HEK293 (cell line): ENCODE results near the gene HUS1B.
A peak's percentile ranks its signal among the peaks of the same experiment; 100 is the strongest.
"Not testable (repeated sequence)": the region's sequence is repeated elsewhere in the genome, so short reads cannot be mapped to it uniquely, and the experiment has no call there.

Experiments
- CTCF ChIA-PET: fragments of 350-600 bp; formaldehyde crosslinking; extraction: SDS; loops from one replicate; lab custom pipeline; 2021; ENCODE audit warnings: antibody characterized with exemption; lab: Yijun Ruan, JAX
- POLR2A ChIA-PET: fragments of 300-600 bp; formaldehyde crosslinking; extraction: SDS; loops from one replicate; lab custom pipeline; 2020; ENCODE audit warnings: antibody characterized with exemption, inconsistent platforms; lab: Yijun Ruan, JAX
- H3K27ac ChIP-seq: fragments of 200-500 bp; sonication (Bioruptor generic); 2 replicates; pipeline ENCODE4 v1.5.1; 2014; ENCODE audit warnings: low read depth, low read length, control low read depth, inconsistent platforms; ENCODE audit errors: extremely low read depth
- H3K36me3 ChIP-seq, 2 experiments: fragments of 200-500 bp in 1 of 2; sonication (Bioruptor generic) in 1 of 2; 1 replicate in 1 of 2; 2 replicates in 1 of 2; pipeline ENCODE4 v1.5.1; 2014 to 2017; ENCODE audit warnings: inconsistent platforms in 2 of 2, low read length in 2 of 2; ENCODE audit not compliant: control insufficient read depth in 2 of 2, insufficient read depth in 1 of 2
- H3K4me1 ChIP-seq: fragments of 200-500 bp; sonication (Bioruptor generic); 2 replicates; pipeline ENCODE4 v1.5.1; 2014; ENCODE audit warnings: mild to moderate bottlenecking, low read length, inconsistent platforms; ENCODE audit not compliant: control insufficient read depth, insufficient read depth
- H3K4me3 ChIP-seq: 2 replicates; pipeline ENCODE4 v1.5.1; 2011; ENCODE audit warnings: low read depth, mild to moderate bottlenecking, control low read depth, low read length, moderate library complexity
- H3K9me3 ChIP-seq: fragments of 200-500 bp; sonication (Bioruptor generic); 2 replicates; pipeline ENCODE4 v1.5.1; 2014; ENCODE audit warnings: low read depth, low read length, inconsistent platforms; ENCODE audit not compliant: control insufficient read depth, insufficient read depth
- HOXA7 ChIP-seq: sonication (generic); formaldehyde crosslinking; IDR thresholded peaks from 2 replicates; pipeline ENCODE4 v1.8.1; 2022; ENCODE audit warnings: missing genetic modification reagents, borderline replicate concordance
- RBAK ChIP-seq: fragments of 450-650 bp; formaldehyde crosslinking; IDR thresholded peaks from 2 replicates; pipeline ENCODE4 v1.5.1; 2016; ENCODE audit warnings: missing biosample characterization, missing genetic modification characterization
- REST ChIP-seq: fragments of 450-650 bp; formaldehyde crosslinking; IDR thresholded peaks from 2 replicates; pipeline ENCODE4 v1.5.1; 2016; ENCODE audit warnings: missing biosample characterization, missing genetic modification characterization
- ZBTB1 ChIP-seq: fragments of 450-650 bp; formaldehyde crosslinking; IDR thresholded peaks from 2 replicates; pipeline ENCODE4 v1.5.1; 2016; ENCODE audit warnings: missing biosample characterization, missing genetic modification characterization
- ZEB2 ChIP-seq: fragments of 450-650 bp; formaldehyde crosslinking; IDR thresholded peaks from 2 replicates; pipeline ENCODE4 v1.5.1; 2016; ENCODE audit warnings: missing biosample characterization, missing genetic modification characterization
- ZNF280D ChIP-seq: fragments of 450-650 bp; formaldehyde crosslinking; IDR thresholded peaks from 2 replicates; pipeline ENCODE4 v1.5.1; 2016; ENCODE audit warnings: missing biosample characterization, missing genetic modification characterization
- ZNF488 ChIP-seq: fragments of 450-650 bp; formaldehyde crosslinking; IDR thresholded peaks from 2 replicates; pipeline ENCODE4 v1.5.1; 2016; ENCODE audit warnings: missing biosample characterization, missing genetic modification characterization
- ZNF544 ChIP-seq: fragments of 450-650 bp; formaldehyde crosslinking; IDR thresholded peaks from 2 replicates; pipeline ENCODE4 v1.5.0; 2017; ENCODE audit warnings: missing biosample characterization, missing genetic modification characterization
- ZNF585B ChIP-seq: fragments of 450-650 bp; formaldehyde crosslinking; IDR thresholded peaks from 2 replicates; pipeline ENCODE4 v1.5.1; 2016; ENCODE audit warnings: missing biosample characterization, missing genetic modification characterization
- ZNF600 ChIP-seq: fragments of 450-650 bp; formaldehyde crosslinking; IDR thresholded peaks from 2 replicates; pipeline ENCODE4 v1.5.1; 2016; ENCODE audit warnings: missing biosample characterization, missing genetic modification characterization
- ZNF629 ChIP-seq: fragments of 450-650 bp; formaldehyde crosslinking; IDR thresholded peaks from 2 replicates; pipeline ENCODE4 v1.5.1; 2017; ENCODE audit warnings: missing biosample characterization, missing genetic modification characterization
- ZNF664 ChIP-seq: fragments of 450-650 bp; formaldehyde crosslinking; IDR thresholded peaks from 2 replicates; pipeline ENCODE4 v1.5.1; 2016; ENCODE audit warnings: missing biosample characterization, missing genetic modification characterization
- ZNF670 ChIP-seq: fragments of 450-650 bp; formaldehyde crosslinking; IDR thresholded peaks from 2 replicates; pipeline ENCODE4 v1.5.1; 2016; ENCODE audit warnings: missing biosample characterization, missing genetic modification characterization, low read depth
- ZNF704 ChIP-seq: fragments of 450-650 bp; formaldehyde crosslinking; IDR thresholded peaks from 2 replicates; pipeline ENCODE4 v1.5.1; 2016; ENCODE audit warnings: missing biosample characterization, missing genetic modification characterization
- ZNF768 ChIP-seq: fragments of 450-650 bp; formaldehyde crosslinking; IDR thresholded peaks from 2 replicates; pipeline ENCODE4 v1.5.1; 2018; ENCODE audit warnings: missing biosample characterization, mild to moderate bottlenecking, missing genetic modification characterization

The HUS1B gene

GRCh38 chr6:701215-701614 lies 44.3 kb upstream of the HUS1B start:
- no peak overlapping the region for H3K27ac ChIP-seq

GRCh38 chr6:700490-700889 lies 43.6 kb upstream of the HUS1B start:
- POLR2A ChIA-PET: no interaction called here
- Histone ChIP-seq H3K9me3 (no peaks in the 10 kb centered on the region), H3K36me3 (no peaks in the 10 kb centered on the region), H3K4me3 (no peak overlapping the region), H3K4me1 (no peaks in the 10 kb centered on the region; the same call in 1 of the 2 replicates), H3K27ac (no peak overlapping the region)
- CTCF ChIA-PET: interaction anchor here (0.7 kb wide), 1 partner anchor 9 kb away, joined by 3 read pairs; no protein-coding TSS in a partner anchor
- TF ChIP-seq ZNF670: no peak
- no peak for TF ChIP-seq ZNF704
- peak; percentile 71; the same call in 1 of the 2 replicates for TF ChIP-seq ZNF664
- no peak for TF ChIP-seq RBAK

More at GRCh38 chr6:701215-701614, 44.3 kb upstream of the HUS1B start:
- no peaks in the 10 kb centered on the region for H3K9me3 ChIP-seq
- no peaks in the 10 kb centered on the region; the same call in 1 of the 2 replicates for H3K4me1 ChIP-seq
- no peaks in the 10 kb centered on the region for H3K36me3 ChIP-seq
- CTCF ChIA-PET: interaction anchor here (0.6 to 1.3 kb wide), 2 partner anchors 660 to 696 kb away, joined by 3 read pairs; no protein-coding TSS in a partner anchor
- no peak overlapping the region for H3K4me3 ChIP-seq
- no peak for TF ChIP-seq ZBTB1 (tag by site-specific recombination)
- TF ChIP-seq ZNF768 (tag by site-specific recombination): no peak
- POLR2A ChIA-PET: interaction anchor here (3.0 kb wide), 1 partner anchor 9 kb away, joined by 13 read pairs; the partner anchor contains the start of gene EXOC2

GRCh38 chr6:699319-699718 lies 42.4 kb upstream of the HUS1B start:
- H3K36me3 ChIP-seq: no peaks in the 10 kb centered on the region
- ChIA-PET POLR2A (no interaction called here), CTCF (interaction anchor here (0.9 to 2.1 kb wide), 3 partner anchors 10 to 23 kb away, joined by 3 to 8 read pairs (median 3); no protein-coding TSS in a partner anchor)
- peak; percentile 51; the same call in 1 of the 2 replicates for TF ChIP-seq ZNF600 (tag by site-specific recombination)
- TF ChIP-seq REST (tag by site-specific recombination): no peak
- no peaks in the 10 kb centered on the region for H3K9me3 ChIP-seq
- H3K4me3 ChIP-seq: no peak overlapping the region
- H3K4me1 ChIP-seq: no peaks in the 10 kb centered on the region; the same call in 1 of the 2 replicates
- no peak overlapping the region for H3K27ac ChIP-seq

- POLR2A ChIA-PET, H3K4me3 ChIP-seq, H3K9me3 ChIP-seq, H3K36me3 ChIP-seq, H3K27ac ChIP-seq, H3K4me1 ChIP-seq: not testable (repeated sequence)
- CTCF ChIA-PET: interaction anchor here (3.5 kb wide), 1 partner anchor 101 kb away, joined by 15 read pairs; no protein-coding TSS in a partner anchor
These were observed 37.7 kb upstream of the HUS1B start for GRCh38 chr6:694431-695126.

GRCh38 chr6:693723-694009 lies 36.8 kb upstream of the HUS1B start:
- CTCF ChIA-PET: interaction anchor here (1.0 to 2.3 kb wide), 5 partner anchors 10 to 689 kb away, joined by 3 to 13 read pairs (median 3); no protein-coding TSS in a partner anchor
- Histone ChIP-seq H3K36me3 (peaks cover 0 to 3% of the 10 kb centered on the region in 2 experiments; a peak in 1 of 3 replicates), H3K4me1 (peaks cover 11% of the 10 kb centered on the region), H3K4me3 (peak overlapping the region; percentile 67), H3K9me3 (no peaks in the 10 kb centered on the region), H3K27ac (no peak overlapping the region)
- POLR2A ChIA-PET: interaction anchor here (2.2 kb wide), 1 partner anchor 10 kb away, joined by 30 read pairs; no protein-coding TSS in a partner anchor
- no peak for TF ChIP-seq HOXA7 (CRISPR knock-in tag)
- no peak for TF ChIP-seq ZBTB1 (tag by site-specific recombination)
- no peak for TF ChIP-seq ZNF544 (tag by site-specific recombination)
- no peak for TF ChIP-seq ZNF585B (tag by site-specific recombination)
- TF ChIP-seq ZNF488 (tag by site-specific recombination): no peak
- no peak for TF ChIP-seq ZNF280D (tag by site-specific recombination)
- TF ChIP-seq ZNF629 (tag by site-specific recombination): no peak
- no peak for TF ChIP-seq ZEB2 (tag by site-specific recombination)
